ENCODE results near the gene NKX6-2. TPM values are rescaled to one million over a fixed set of nuclear protein-coding genes. Genes with fewer than 3 reads are reported as not detected.
"Not testable (repeated sequence)": the region's sequence is repeated elsewhere in the genome, so short reads cannot be mapped to it uniquely, and the experiment has no call there.

The NKX6-2 gene
- total RNA-seq, 1 experiment from 2014 or later = not detected

- DNase-seq = no peak
- H3K79me2 ChIP-seq (ENCODE audit: low read length) = no peaks in the 10 kb centered on the region
- H3K9me2 ChIP-seq (replicated peaks; ENCODE audit: insufficient read depth, low read length) = no peaks in the 10 kb centered on the region
- H3K27ac ChIP-seq (ENCODE audit: low read length) = no peak overlapping the region
- H3K9ac ChIP-seq (ENCODE audit: low read length) = no peak overlapping the region
- H4K20me1 ChIP-seq (ENCODE audit: insufficient read depth, low read depth, low read length) = no peaks in the 10 kb centered on the region
- no peak overlapping the region for H3K4me2 ChIP-seq (ENCODE audit: low read depth, low read length, poor library complexity, severe bottlenecking)
- H3K4me3 ChIP-seq (ENCODE audit: low read length) = no peak overlapping the region
- no peak overlapping the region for H2AFZ ChIP-seq (ENCODE audit: low read length)
- H3K27me3 ChIP-seq (ENCODE audit: low read length) = no peaks in the 10 kb centered on the region
- peaks cover 6% of the 10 kb centered on the region; the same call in 1 of the 2 replicates for H3K9me3 ChIP-seq (ENCODE audit: low read length)
- no peaks in the 10 kb centered on the region for H3K4me1 ChIP-seq (ENCODE audit: low read length)
- no peaks in the 10 kb centered on the region for H3K36me3 ChIP-seq (ENCODE audit: insufficient read depth, low read length)
These were observed 10.8 kb downstream of the NKX6-2 start for GRCh38 chr10:132774902-132775863.

GRCh38 chr10:132774181-132774901 is 11.6 kb downstream of the NKX6-2 start:
- H3K27ac ChIP-seq (ENCODE audit: low read length) = no peak overlapping the region
- H3K9me2 ChIP-seq (replicated peaks; ENCODE audit: insufficient read depth, low read length) = no peaks in the 10 kb centered on the region
- no peaks in the 10 kb centered on the region for H3K36me3 ChIP-seq (ENCODE audit: insufficient read depth, low read length)
- DNase-seq = no peak
- H3K9me3 ChIP-seq (ENCODE audit: low read length) = peaks cover 6% of the 10 kb centered on the region; the same call in 1 of the 2 replicates
- H3K4me2 ChIP-seq (ENCODE audit: low read depth, low read length, poor library complexity, severe bottlenecking) = no peak overlapping the region
- no peak overlapping the region for H3K4me3 ChIP-seq (ENCODE audit: low read length)
- H3K4me1 ChIP-seq (ENCODE audit: low read length) = no peaks in the 10 kb centered on the region
- H2AFZ ChIP-seq (ENCODE audit: low read length) = no peak overlapping the region
- no peaks in the 10 kb centered on the region for H3K27me3 ChIP-seq (ENCODE audit: low read length)
- H3K79me2 ChIP-seq (ENCODE audit: low read length) = no peaks in the 10 kb centered on the region
- no peaks in the 10 kb centered on the region for H4K20me1 ChIP-seq (ENCODE audit: insufficient read depth, low read depth, low read length)
- H3K9ac ChIP-seq (ENCODE audit: low read length) = no peak overlapping the region

- not testable (repeated sequence) for DNase-seq; H3K27me3 ChIP-seq (ENCODE audit: low read length); H3K4me3 ChIP-seq (ENCODE audit: low read length); H3K36me3 ChIP-seq (ENCODE audit: insufficient read depth, low read length); H3K4me2 ChIP-seq (ENCODE audit: low read depth, low read length, poor library complexity, severe bottlenecking); H3K27ac ChIP-seq (ENCODE audit: low read length); H2AFZ ChIP-seq (ENCODE audit: low read length); H3K79me2 ChIP-seq (ENCODE audit: low read length); H4K20me1 ChIP-seq (ENCODE audit: insufficient read depth, low read depth, low read length); H3K9me3 ChIP-seq (ENCODE audit: low read length); H3K9ac ChIP-seq (ENCODE audit: low read length); H3K4me1 ChIP-seq (ENCODE audit: low read length); H3K9me2 ChIP-seq (replicated peaks; ENCODE audit: insufficient read depth, low read length)
These were observed 13.1 kb downstream of the NKX6-2 start for GRCh38 chr10:132772816-132773215.

GRCh38 chr10:132770061-132771021 is 15.6 kb downstream of the NKX6-2 start:
- Histone ChIP-seq H3K4me2 (ENCODE audit: low read depth, low read length, poor library complexity, severe bottlenecking) (no peak overlapping the region), H3K79me2 (ENCODE audit: low read length) (no peaks in the 10 kb centered on the region), H3K9me3 (ENCODE audit: low read length) (peaks cover 6% of the 10 kb centered on the region; the same call in 1 of the 2 replicates), H2AFZ (ENCODE audit: low read length) (no peak overlapping the region), H3K4me3 (ENCODE audit: low read length) (no peak overlapping the region), H3K4me1 (ENCODE audit: low read length) (no peaks in the 10 kb centered on the region), H3K9ac (ENCODE audit: low read length) (no peak overlapping the region), H3K36me3 (ENCODE audit: insufficient read depth, low read length) (no peaks in the 10 kb centered on the region), H3K9me2 (replicated peaks; ENCODE audit: insufficient read depth, low read length) (no peaks in the 10 kb centered on the region), H4K20me1 (ENCODE audit: insufficient read depth, low read depth, low read length) (no peaks in the 10 kb centered on the region), H3K27ac (ENCODE audit: low read length) (no peak overlapping the region), H3K27me3 (ENCODE audit: low read length) (no peaks in the 10 kb centered on the region)
- DNase-seq = no peak

DNA sequence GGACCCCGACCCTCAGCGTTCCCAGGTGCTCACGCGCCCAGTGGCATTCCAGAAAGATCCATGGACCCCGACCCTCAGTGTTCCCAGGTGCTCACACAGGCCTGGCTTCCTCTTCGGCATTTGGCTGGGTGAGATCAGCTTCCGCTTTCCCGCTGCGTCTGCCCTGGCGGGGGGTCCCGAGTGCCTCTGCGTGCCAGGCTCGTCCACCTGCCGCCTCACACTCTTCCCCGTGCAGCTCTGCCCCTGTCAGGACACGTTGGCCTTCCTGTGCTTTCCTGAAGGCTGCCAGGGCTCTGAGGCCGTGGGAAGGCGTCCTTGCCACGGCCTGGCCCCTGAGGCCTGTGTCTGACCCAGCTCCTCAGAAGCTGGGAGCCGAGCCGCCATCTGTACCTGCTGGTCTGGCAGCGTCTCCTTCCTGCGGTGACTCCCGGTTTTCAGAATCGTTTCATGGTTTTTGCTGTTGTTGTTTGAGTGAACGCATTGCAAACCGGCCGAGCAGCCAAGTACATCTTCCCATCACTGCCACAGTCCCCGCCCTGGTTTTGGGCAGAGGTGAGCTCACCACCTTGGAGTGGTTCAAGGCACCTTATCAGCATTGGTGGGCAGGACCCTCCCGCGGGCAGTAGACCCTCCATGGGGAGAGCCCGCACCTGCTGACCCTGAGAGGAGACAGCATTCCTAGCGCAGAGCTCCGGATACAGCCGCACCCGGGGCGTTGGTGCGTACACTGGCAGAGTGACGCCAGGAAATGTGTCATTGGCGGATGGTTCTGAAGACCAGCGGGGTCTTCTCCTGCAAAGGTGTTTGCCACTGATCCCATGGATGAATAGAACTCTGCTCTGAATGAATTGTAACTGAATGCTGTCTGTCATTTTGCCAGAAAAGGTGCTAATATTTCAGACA is 17.4 kb downstream of the NKX6-2 start:
- Histone ChIP-seq H3K4me1 (ENCODE audit: low read length) (no peaks in the 10 kb centered on the region), H3K4me2 (ENCODE audit: low read depth, low read length, poor library complexity, severe bottlenecking) (no peak overlapping the region), H2AFZ (ENCODE audit: low read length) (no peak overlapping the region), H3K27ac (ENCODE audit: low read length) (no peak overlapping the region), H3K9me3 (ENCODE audit: low read length) (peaks cover 6% of the 10 kb centered on the region; the same call in 1 of the 2 replicates), H3K36me3 (ENCODE audit: insufficient read depth, low read length) (no peaks in the 10 kb centered on the region), H3K27me3 (ENCODE audit: low read length) (no peaks in the 10 kb centered on the region), H4K20me1 (ENCODE audit: insufficient read depth, low read depth, low read length) (no peaks in the 10 kb centered on the region), H3K79me2 (ENCODE audit: low read length) (no peaks in the 10 kb centered on the region), H3K9ac (ENCODE audit: low read length) (no peak overlapping the region), H3K4me3 (ENCODE audit: low read length) (no peak overlapping the region), H3K9me2 (replicated peaks; ENCODE audit: insufficient read depth, low read length) (no peaks in the 10 kb centered on the region)
- DNase-seq = no peak

DNA sequence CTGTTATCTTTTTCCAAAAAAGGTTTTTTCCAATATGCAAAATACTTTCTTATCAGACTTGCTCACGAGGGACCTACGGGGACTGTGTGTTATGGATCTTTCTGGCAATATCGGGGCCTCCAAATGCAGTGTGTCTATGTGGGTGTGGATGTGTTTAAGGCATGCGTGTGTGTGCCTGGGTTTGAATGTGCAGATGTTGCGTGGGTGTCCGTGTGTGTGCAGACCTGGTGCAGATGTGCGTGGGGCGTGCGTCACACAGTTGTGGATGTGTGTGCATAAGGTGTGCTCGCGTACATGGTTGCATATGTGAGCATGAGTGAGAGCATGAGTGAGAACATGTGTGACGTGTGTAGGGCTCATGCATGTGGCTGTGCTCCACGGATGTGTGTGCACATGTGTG is 19.7 kb downstream of the NKX6-2 start:
- H3K4me2 ChIP-seq (ENCODE audit: low read depth, low read length, poor library complexity, severe bottlenecking) = no peak overlapping the region
- peaks cover 5% of the 10 kb centered on the region; the same call in 1 of the 2 replicates for H3K9me3 ChIP-seq (ENCODE audit: low read length)
- no peak overlapping the region for H3K4me3 ChIP-seq (ENCODE audit: low read length)
- H3K9me2 ChIP-seq (replicated peaks; ENCODE audit: insufficient read depth, low read length) = no peaks in the 10 kb centered on the region
- no peak overlapping the region for H3K9ac ChIP-seq (ENCODE audit: low read length)
- H3K79me2 ChIP-seq (ENCODE audit: low read length) = no peaks in the 10 kb centered on the region
- H3K4me1 ChIP-seq (ENCODE audit: low read length) = no peaks in the 10 kb centered on the region
- H4K20me1 ChIP-seq (ENCODE audit: insufficient read depth, low read depth, low read length) = no peaks in the 10 kb centered on the region
- no peak overlapping the region for H3K27ac ChIP-seq (ENCODE audit: low read length)
- no peak for DNase-seq
- no peaks in the 10 kb centered on the region for H3K36me3 ChIP-seq (ENCODE audit: insufficient read depth, low read length)
- no peaks in the 10 kb centered on the region for H3K27me3 ChIP-seq (ENCODE audit: low read length)
- H2AFZ ChIP-seq (ENCODE audit: low read length) = no peak overlapping the region

DNA sequence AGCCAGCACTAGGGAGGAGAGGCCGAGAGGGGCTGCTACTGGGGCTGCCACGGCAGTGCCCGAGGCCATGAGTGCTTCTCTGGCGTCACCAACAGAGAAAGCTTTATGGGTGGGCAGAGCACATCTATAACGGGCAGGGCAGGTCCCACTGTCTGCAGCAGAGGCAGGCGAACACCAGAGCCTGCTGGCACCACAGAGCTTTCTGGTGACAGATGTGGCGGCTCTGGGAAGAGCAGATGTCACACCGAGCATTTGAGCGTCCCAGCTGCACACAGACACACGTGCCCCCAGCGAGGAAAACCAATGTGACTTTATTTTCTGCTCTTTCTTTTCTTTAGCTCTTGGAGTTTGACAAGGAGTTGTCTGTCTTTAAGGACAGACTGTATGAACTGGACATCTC is 20.5 kb downstream of the NKX6-2 start:
- no peak for DNase-seq
- no peak overlapping the region for H3K4me3 ChIP-seq (ENCODE audit: low read length)
- no peak overlapping the region for H2AFZ ChIP-seq (ENCODE audit: low read length)
- no peak overlapping the region for H3K9ac ChIP-seq (ENCODE audit: low read length)
- no peaks in the 10 kb centered on the region for H4K20me1 ChIP-seq (ENCODE audit: insufficient read depth, low read depth, low read length)
- H3K9me2 ChIP-seq (replicated peaks; ENCODE audit: insufficient read depth, low read length) = no peaks in the 10 kb centered on the region
- no peaks in the 10 kb centered on the region for H3K4me1 ChIP-seq (ENCODE audit: low read length)
- no peaks in the 10 kb centered on the region for H3K36me3 ChIP-seq (ENCODE audit: insufficient read depth, low read length)
- no peak overlapping the region for H3K4me2 ChIP-seq (ENCODE audit: low read depth, low read length, poor library complexity, severe bottlenecking)
- H3K9me3 ChIP-seq (ENCODE audit: low read length) = no peaks in the 10 kb centered on the region; the same call in 1 of the 2 replicates
- H3K27ac ChIP-seq (ENCODE audit: low read length) = no peak overlapping the region
- no peaks in the 10 kb centered on the region for H3K79me2 ChIP-seq (ENCODE audit: low read length)
- no peaks in the 10 kb centered on the region for H3K27me3 ChIP-seq (ENCODE audit: low read length)

Measured in Karpas-422 (cell line).